ENCODE results near the gene TOX2.

Gene TOX2

GRCh38 chr20:44029848-44030230 is 115.2 kb downstream of the TOX2 start:
- Histone ChIP-seq H3K79me2 (no peaks in the 10 kb centered on the region), H3K4me3 (ENCODE audit: low read depth, low read length) (no peak overlapping the region), H3K9ac (no peak overlapping the region), H3K4me1 (no peaks in the 10 kb centered on the region), H2AFZ (no peak overlapping the region), H3K36me3 (ENCODE audit: control insufficient read depth, insufficient read depth, low read length) (no peaks in the 10 kb centered on the region), H3K27ac (no peak overlapping the region), H3K4me2 (ENCODE audit: low read length) (no peak overlapping the region), H3K9me3 (ENCODE audit: control insufficient read depth, low read length) (no peaks in the 10 kb centered on the region), H3K27me3 (ENCODE audit: control insufficient read depth, insufficient read depth, low read length) (no peaks in the 10 kb centered on the region)
- TF ChIP-seq CTCF (IDR thresholded peaks at IDR 0.05) = no peak

- Histone ChIP-seq H3K9me3 (ENCODE audit: control insufficient read depth, low read length) (no peaks in the 10 kb centered on the region), H3K27ac (no peak overlapping the region), H2AFZ (no peak overlapping the region), H3K9ac (no peak overlapping the region), H3K4me2 (ENCODE audit: low read length) (no peak overlapping the region), H3K4me1 (no peaks in the 10 kb centered on the region), H3K79me2 (no peaks in the 10 kb centered on the region), H3K27me3 (ENCODE audit: control insufficient read depth, insufficient read depth, low read length) (no peaks in the 10 kb centered on the region), H3K4me3 (ENCODE audit: low read depth, low read length) (no peak overlapping the region), H3K36me3 (ENCODE audit: control insufficient read depth, insufficient read depth, low read length) (no peaks in the 10 kb centered on the region)
- TF ChIP-seq CTCF (IDR thresholded peaks at IDR 0.05) = no peak
Observed at GRCh38 chr20:44030394-44030793, 115.7 kb downstream of the TOX2 start.

- no peak overlapping the region for H2AFZ ChIP-seq
- no peak for TF ChIP-seq CTCF (IDR thresholded peaks at IDR 0.05)
- no peak overlapping the region for H3K27ac ChIP-seq
- no peaks in the 10 kb centered on the region for H3K27me3 ChIP-seq (ENCODE audit: control insufficient read depth, insufficient read depth, low read length)
- H3K36me3 ChIP-seq (ENCODE audit: control insufficient read depth, insufficient read depth, low read length) = no peaks in the 10 kb centered on the region
- no peak overlapping the region for H3K4me3 ChIP-seq (ENCODE audit: low read depth, low read length)
- no peaks in the 10 kb centered on the region for H3K4me1 ChIP-seq
- no peaks in the 10 kb centered on the region for H3K79me2 ChIP-seq
- H3K9me3 ChIP-seq (ENCODE audit: control insufficient read depth, low read length) = no peaks in the 10 kb centered on the region
- no peak overlapping the region for H3K9ac ChIP-seq
- H3K4me2 ChIP-seq (ENCODE audit: low read length) = no peak overlapping the region
Observed at GRCh38 chr20:44031001-44031574, 116.4 kb downstream of the TOX2 start.

- Histone ChIP-seq H3K36me3 (ENCODE audit: control insufficient read depth, insufficient read depth, low read length) (no peaks in the 10 kb centered on the region), H3K4me1 (no peaks in the 10 kb centered on the region), H3K79me2 (no peaks in the 10 kb centered on the region), H3K27me3 (ENCODE audit: control insufficient read depth, insufficient read depth, low read length) (no peaks in the 10 kb centered on the region), H3K27ac (no peak overlapping the region), H3K4me2 (ENCODE audit: low read length) (no peak overlapping the region), H3K9ac (no peak overlapping the region), H3K9me3 (ENCODE audit: control insufficient read depth, low read length) (no peaks in the 10 kb centered on the region), H2AFZ (no peak overlapping the region), H3K4me3 (ENCODE audit: low read depth, low read length) (no peak overlapping the region)
- TF ChIP-seq CTCF (IDR thresholded peaks at IDR 0.05) = no peak
Observed at GRCh38 chr20:44031781-44032582, 117.3 kb downstream of the TOX2 start.

Measured in parathyroid adenoma (tissue), 2 donors.